Neural cell (in vitro differentiated cells): ENCODE data around the gene DOHH.

Experiments used
- EP300 ChIP-seq: fragments of 450-650 bp; conservative IDR thresholded peaks from 2 replicates; pipeline ENCODE4 v1.6.1; 2014; ENCODE audit warnings: antibody characterized with exemption, mild to moderate bottlenecking, moderate library complexity; ENCODE audit not compliant: poor library complexity, severe bottlenecking
- SMC3 ChIP-seq: fragments of 450-650 bp; conservative IDR thresholded peaks from 2 replicates; pipeline ENCODE4 v1.6.1; 2014; ENCODE audit warnings: antibody characterized with exemption, mild to moderate bottlenecking, moderate library complexity; ENCODE audit not compliant: poor library complexity
- TF ChIP-seq, protein P1 (sequence below): fragments of 450-650 bp; IDR thresholded peaks from 2 replicates; pipeline ENCODE4 v1.5.1; 2014; ENCODE audit warnings: antibody characterized with exemption, mild to moderate bottlenecking, moderate library complexity; ENCODE audit not compliant: poor library complexity, severe bottlenecking

- TF ChIP-seq EP300 = no peak
- TF ChIP-seq, protein P1, sequence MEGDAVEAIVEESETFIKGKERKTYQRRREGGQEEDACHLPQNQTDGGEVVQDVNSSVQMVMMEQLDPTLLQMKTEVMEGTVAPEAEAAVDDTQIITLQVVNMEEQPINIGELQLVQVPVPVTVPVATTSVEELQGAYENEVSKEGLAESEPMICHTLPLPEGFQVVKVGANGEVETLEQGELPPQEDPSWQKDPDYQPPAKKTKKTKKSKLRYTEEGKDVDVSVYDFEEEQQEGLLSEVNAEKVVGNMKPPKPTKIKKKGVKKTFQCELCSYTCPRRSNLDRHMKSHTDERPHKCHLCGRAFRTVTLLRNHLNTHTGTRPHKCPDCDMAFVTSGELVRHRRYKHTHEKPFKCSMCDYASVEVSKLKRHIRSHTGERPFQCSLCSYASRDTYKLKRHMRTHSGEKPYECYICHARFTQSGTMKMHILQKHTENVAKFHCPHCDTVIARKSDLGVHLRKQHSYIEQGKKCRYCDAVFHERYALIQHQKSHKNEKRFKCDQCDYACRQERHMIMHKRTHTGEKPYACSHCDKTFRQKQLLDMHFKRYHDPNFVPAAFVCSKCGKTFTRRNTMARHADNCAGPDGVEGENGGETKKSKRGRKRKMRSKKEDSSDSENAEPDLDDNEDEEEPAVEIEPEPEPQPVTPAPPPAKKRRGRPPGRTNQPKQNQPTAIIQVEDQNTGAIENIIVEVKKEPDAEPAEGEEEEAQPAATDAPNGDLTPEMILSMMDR = no peak
- TF ChIP-seq SMC3 = no peak
Measured at GRCh38 chr19:3476830-3477229, 23.6 kb downstream of the DOHH start.
